Dedifferentiated amniotic fluid mesenchymal stem cell (primary cell): Measurements from ENCODE around the gene RBPMS2.

ENCODE experiments used
- DNase-seq: peaks from one replicate; pipeline ENCODE4 v3.0.0-alpha.2; 2016; ENCODE audit errors: extremely low spot score

RBPMS2 gene

DNA sequence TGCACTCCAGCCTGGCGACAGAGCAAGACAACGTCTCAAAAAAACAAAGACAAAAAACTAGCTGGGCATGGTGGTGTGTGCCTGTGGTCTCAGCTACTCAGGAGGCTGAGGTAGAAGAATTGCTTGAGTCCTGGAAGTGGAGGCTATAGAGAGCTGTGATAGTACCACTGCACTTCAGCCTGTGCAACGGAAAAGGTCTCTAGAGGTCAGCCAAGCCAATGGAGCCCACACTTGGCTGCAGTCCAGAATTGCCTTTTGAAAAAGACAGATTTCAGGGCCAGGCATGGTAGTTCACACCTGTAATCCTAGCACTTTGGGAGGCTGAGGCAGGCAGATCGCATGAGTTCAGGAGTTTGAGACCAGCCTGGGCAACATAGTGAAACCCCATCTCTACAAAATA lies 8.4 kb upstream of the RBPMS2 start:
- DNase-seq: no peak

DNA sequence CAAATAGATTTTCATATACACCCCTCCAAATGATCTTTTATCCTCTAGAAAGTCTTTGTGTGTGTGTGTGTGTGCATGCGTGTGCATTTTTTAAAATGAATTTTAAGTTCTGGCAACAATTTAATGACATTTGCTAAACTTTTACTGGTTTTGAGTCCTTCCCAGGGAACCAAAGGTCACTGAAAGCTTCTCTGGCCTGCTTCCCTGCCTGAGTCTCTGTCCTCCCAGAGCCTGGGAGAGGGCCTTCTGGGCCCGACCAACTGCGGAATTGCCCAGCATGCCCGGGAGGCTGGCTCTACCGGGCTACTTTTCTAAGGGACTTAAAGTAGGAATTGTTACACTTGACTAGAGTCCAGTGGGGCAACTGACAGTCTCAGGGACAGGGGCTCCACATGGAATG lies 7.4 kb upstream of the RBPMS2 start:
- no peak for DNase-seq

DNA sequence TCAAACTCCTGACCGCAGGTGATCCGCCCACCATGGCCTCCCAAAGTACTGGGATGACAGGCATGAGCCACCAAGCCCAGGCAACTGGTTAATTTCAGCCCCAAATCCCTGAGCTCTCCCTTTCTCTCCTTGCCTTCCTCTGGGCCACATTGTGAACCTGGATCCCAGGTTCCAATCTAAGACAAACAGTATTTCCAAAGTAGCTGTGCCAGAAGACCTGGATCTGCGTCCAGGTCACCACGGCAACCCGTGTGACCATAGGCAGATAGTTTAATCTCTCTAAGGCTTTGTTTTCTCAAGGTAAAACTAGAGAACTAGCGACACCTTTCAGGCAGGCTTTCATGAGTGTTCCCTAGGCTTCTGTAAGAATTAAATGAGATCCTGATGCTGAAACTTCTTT lies 5.9 kb upstream of the RBPMS2 start:
- DNase-seq: no peak

DNA sequence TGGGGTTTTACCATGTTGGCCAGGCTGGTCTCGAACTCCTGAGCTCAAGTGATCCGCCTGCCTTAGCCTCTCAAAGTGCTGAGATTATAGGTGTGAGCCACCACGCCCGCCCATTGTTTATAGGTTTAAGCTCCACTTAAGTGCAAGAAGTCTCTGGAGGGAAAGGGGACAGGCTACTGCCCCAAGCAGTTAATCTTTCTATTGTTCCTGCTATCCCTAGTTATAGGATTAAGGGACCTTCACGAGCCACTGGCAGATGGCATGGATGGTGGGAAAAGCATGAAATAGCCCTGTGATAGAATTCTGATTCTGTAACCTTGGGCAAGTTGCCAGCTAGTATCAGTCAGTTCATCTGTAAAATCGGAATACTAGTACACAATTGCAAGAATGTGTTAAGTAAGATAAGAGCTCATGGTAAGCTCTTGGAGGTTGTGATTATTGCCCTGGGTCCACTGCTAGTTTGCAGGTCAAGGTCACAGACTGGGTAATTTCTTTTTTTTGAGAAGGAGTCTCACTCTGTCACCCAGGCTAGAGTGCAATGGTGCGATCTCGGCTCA lies 5.3 kb upstream of the RBPMS2 start:
- no peak for DNase-seq

DNA sequence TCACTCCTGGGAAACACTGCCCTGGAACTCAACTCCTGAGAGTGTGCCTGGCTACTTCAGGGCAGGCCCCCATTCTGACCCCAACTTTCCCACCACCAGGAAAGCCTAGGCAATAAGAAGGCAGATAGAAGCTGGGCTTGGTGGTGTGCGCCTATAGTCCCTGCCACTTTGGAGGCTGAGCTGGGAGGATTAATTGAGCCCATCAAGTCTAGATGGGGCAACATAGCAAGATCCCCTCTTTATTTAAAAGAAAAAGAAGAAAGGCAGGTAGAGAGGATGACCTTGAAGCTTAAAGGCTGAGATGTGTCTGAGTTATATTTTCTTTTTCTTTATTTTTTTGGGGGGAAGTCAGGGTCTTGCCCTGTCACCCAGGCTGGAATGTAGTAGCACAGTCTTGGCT lies 4.2 kb upstream of the RBPMS2 start:
- DNase-seq: no peak

DNA sequence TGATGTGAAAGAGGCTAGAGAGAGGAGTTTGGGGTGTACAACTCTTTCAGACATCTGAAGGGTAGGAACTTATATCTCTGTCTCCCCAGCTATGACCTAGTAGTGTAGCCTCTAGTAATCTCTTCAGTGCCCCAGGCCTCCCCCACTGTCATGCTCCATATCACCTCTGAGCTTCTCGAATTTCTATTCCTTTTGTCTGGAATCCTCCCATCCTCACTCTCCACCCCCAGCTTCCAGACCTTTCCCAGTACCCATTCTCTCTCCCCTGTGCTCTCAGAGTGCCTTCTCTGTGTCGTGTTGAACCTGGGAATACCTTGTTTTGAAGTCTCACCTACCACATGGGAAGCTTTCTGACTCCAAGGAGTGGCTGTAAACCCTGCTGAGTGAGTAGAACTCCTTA lies 3.6 kb upstream of the RBPMS2 start:
- no peak for DNase-seq

DNA sequence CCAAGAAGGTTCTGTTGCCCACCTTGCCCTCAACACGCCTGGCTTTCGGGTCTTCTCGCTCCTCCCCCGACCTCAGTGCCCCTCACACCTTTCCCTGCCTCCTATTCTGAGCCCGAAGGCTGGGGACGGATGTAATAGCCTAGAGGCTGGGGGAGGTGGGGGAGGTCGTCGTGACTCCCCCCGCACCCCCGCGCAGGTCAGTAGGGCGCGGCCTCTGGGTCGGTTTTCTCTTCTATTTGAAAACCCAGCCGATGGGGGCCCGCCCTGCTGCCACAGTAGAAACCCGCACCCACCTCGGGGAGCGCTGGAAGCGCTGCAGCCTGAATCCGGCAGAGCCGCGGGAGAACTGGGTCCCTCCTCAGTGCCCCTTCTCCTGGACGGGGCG lies 1.0 kb upstream of the RBPMS2 start:
- DNase-seq: no peak

DNA sequence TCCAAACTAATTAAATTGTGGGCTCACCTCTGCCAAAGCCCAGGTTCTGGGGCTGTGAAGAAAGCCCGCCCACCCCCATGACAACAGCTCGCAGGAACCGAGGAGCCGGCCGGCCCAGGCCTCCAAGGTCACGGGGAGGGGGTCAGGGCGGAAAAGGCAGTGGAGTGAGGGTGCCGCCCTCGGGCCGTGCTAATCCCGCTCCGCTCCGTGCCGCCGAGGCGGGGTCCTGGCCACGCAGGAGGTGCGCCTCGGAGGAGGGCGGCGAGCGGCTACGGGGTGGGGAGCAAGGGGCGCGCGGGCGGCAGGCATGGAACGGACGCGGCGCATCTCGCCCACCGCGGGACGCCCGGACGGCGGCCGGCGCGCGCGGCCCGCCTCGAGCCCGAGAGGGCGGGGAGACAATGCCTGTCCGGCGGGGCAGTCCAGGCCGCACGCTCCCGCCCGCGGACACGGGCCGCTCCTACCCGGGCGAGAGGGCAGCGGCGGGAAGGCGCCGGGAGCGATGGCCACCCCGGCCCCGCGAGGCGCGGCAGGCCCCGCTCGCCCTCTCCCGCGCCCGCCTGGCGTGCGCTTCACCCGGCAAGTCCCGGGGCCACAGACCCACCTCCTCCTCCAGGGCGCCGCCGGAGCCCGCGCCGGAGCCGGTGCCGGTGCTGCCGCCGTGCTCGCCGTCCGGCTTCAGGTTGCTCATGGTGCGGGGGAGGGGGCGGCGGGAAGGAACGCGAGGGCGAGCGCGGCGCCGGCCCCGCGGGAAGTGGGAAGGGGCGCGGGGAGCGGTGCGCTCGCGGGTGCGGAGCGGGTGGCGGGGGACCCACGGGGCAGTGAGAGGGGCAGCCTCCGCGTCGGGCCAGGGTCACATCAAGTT lies 528 bp downstream of the RBPMS2 start:
- DNase-seq: no peak

DNA sequence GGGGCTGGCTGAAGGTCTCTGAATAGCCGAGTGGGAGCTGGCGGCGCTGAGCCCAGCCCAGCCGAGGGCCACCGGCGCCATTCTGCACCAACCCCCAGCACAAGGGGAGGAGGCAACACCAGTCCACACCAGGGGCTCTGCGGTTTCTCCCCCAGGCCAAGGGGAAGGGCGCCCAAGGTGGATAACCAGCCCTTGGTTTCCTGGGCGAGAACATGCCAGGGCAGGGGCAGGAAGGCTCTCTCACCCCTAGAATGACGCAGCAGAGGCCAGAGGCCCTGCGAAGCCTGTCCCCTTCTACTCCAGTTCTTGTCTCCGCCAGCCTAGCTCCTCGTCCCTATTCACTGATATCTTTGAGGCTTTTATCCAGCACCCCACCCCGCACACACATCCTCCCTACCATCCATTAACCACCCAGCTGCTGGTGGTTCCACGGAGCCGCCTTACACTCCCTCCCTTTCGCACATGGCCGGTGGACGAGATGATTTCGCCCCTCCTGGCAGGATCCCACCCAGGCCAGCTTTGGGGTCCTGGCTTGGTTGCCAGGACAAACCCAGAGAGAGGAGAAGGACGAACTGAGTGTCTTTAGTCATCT lies 1.3 kb downstream of the RBPMS2 start:
- DNase-seq: no peak

DNA sequence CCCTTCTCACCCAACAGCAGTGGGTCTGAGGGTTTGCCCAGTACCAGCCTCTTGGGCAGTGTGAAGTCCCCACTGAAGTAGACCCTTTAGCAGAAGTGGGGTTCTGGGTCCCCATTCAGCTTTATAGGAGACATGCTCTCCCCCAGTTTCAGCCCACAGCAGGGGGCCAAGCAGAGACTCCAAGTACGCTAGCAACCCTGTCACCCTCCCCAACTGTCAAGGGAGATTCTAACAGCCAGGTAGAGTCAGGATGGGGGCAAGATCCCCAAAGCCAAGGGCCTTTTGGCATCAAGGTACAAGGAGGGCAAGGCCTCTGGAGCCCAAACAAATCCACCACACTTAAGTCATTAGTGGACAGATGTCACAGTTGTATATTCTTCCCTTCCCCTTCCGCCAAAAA lies 1.8 kb downstream of the RBPMS2 start:
- no peak for DNase-seq

DNA sequence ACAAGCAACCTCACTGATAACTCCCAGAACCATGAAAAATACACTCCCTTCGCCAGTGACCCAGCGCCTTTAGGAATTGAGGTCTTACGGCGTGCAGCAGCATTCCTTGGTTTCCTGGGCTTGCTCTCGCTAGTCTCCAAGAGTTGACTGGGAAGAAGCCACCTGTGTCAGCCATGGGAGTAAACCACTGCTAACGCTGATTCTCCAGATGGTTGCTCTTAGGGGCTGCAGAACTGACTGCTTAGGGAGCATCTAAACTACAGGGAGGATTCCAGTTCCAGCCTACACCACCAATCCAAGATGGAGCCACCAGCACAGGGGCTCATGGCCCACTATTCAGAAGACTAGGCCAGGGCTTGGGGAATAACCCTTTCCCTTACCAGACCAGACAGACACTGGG lies 2.4 kb downstream of the RBPMS2 start:
- DNase-seq: no peak

DNA sequence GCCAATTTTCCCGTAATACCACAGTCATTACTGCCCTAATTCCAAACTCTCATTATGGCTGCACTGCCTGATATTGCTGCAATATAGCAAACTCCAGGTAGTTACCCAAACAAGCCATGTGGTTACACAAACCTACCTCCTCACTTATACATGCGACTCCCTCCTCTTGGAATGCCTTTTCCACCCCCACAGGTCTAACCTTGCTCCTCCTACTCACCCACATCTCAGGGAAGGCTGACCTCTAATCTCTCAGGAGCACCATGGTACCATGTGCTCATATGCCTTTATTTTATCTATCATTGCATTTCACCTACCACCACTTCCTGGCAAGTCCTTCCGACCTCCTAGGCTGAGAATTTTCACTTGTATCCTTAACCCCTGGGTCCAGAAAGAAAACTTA lies 2.9 kb downstream of the RBPMS2 start:
- no peak for DNase-seq

DNA sequence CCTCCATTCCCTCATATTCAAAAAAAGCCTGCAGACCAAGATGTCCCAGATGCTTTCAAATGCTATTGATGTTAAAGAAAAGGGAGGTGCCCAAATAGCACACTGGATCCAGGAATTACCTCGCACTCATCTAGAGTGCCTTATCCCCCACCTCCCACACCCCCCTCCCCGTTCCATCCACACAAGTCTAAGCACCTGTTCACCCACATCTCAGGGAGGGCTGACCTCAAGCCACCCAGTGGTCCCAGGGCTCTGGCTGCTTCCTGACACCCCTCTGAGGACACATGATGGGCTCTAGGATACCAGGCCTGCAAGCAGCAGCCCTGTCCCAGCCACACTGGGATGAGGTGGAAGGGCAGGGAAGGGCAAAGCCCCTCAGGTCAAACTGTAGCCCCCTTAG lies 4.8 kb downstream of the RBPMS2 start:
- DNase-seq: no peak

DNA sequence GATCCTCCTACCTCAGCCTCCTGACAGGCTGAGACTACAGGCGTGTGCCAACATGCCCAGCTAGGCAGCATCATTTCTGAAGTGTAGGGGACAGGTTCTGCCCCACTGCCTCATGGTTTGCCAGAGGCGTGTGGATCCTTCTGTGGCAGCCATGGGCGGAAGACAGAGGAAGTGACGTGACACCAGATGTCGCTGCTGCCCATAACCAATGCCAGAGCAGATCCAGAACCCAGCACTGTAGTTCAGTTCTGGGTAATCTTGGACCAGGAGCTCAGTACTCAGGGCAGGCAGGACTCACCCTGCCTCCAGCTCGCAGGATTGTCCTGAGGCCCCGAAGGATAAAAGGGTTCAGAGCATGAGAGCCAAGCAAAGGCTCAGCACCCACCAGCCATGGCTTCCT lies 8.2 kb downstream of the RBPMS2 start:
- no peak for DNase-seq

DNA sequence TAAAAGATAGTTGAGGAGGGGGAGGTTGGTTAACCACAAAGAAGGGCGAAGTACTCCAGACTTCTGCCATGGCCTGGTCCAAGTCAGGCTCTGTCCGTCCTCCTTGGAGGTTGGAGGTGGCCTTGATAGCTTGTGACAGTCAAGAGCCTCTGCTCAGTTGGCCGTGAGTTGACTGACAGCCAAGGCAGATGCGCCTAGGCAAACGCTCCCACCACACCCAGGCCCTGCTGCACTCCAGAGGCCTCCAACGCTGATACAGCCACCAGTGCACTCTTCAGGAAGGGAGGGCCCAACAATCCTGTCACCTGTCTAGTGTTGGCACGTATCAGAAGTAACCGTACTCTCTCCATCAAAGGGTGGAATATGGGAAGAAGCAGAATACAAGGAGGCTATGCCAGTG lies 9.3 kb downstream of the RBPMS2 start:
- DNase-seq: no peak

DNA sequence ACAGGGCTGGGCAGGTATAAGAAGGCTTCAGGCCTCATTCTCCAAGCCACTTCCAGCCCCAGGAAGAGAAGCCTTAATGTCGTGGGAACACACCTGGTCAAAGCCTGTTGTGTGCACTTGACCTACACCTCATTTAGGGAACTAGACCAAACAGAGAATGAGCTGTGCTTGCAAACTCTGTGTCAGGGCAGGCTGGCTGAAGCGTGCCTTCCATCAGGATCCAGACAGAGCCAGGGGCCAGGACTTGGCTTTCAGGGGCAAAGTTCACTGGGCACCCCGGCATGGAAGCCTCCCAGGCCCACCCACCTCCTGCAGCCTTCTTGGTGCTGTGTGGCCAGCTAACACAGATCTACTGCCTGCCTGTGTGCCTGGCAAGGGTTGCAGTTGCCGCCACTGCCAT lies 11.5 kb downstream of the RBPMS2 start:
- DNase-seq: no peak

DNA sequence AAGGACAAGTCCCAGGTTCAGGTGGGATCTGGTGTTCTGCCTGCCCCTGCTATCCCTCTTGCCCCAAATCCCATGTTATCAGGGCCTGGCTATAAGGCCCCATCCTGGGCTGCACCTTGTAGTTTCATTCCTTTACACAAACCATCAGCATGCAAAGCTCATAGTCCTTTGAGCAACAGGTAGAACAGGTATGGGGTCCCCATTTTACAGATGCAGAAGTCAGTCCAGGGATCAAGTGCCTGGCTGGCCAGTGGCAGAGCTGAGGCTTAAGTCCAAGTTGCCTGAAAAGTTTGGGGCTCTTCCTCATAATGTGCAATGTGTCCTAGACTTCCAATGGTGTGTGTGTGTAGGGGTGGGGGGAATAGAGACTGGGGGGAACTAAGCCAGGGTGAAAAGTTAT lies 11.9 kb downstream of the RBPMS2 start:
- DNase-seq: no peak

DNA sequence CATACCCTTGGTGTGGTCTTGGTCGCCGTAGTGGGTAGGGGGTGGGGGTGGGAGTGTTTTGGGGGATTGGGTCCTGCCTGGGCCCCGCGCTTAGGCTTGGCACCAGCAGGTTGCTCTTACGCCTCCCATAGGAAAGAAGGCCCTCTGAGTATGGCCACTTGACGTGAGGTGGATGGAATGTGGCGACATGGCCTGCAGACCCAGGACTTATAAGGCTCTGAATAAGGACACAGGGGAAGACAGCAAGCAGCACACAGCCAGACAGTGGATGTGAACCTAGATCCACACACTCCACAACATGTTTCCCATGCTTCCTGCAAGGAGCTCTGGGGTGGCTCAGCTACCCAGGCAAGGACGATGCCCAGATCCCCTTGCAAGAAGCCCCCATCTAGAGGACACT lies 12.4 kb downstream of the RBPMS2 start:
- DNase-seq: no peak

DNA sequence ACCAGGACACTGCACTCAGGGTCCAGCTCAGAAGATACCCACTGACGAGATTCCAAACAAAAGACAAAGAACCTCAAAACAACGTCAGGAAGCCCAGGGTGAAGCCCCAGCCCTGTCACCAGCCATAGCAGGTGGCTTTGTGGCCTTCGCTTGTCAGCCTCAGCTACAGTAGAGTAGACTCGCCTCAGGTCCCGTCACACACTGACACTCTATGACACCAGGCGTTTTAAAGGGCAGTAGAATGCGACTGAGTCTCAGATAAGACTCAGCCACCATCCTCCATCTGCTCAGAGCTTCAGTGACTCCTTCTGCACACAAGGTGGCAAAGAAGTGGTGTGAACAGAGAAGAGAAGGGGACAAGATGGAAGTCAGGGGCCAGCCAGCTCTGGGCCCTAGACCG lies 12.8 kb downstream of the RBPMS2 start:
- no peak for DNase-seq

DNA sequence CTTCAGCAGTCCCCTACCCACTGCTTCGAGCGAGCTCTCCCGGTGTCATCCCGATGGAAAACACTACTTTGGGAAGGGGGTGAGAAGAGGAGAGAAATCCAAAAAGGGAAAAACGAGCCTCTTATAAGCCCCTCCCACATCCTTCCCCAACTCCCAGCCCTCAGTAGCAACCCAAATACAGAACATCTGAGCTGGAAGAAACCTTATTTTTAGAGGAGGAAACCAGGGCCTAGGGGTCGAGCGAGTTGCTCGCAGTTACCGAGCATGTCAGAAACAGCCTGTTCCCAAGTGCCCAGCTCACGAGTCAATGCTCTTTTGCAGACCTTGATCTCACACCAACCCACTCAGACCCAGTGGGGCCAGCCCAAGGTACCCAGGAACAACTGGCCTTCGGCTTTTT lies 14.2 kb downstream of the RBPMS2 start:
- no peak for DNase-seq

DNA sequence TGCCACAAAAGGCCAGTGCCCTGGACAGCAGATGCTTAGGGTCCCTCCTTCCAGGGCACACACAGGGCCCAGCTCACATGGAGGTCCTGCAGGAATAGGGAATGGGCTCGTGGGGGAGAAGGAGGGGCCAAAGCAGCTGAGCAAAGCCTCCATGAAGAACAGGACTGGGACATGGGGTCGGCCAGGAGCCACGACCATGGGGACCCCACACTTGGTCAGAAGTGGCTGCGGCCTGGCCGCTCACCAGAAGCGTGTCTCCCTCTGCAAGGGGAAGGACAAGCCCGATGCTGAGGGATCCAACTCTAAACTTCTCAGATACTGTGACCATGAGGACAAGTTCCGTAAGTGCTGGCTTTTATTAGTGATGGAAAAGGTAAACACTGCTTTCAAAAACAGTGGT lies 15.3 kb downstream of the RBPMS2 start:
- no peak for DNase-seq

DNA sequence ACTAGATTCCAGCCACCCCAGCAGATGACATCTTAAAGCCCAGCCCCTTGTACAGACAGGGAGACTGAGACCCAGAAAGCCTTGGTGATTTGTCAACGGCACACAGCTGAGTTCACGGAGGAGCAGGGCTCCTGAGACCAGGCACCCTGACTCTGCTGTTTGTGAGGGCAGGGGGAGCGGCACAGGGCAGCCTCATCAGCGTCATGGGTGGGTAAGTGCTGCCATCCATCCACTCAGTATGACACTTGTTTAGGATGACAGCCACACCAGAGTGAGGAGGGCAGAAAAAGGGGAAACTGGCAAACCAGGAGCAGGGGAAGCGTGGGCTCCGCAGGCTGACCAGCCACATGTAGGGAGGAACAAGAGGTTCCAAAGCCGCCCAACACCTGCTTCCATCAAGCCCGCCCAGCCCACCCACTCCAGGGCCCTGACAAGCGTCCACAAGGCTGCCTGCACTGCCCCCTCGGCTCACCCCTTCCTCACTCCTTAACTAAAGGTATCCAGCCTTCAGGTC lies 19.9 kb downstream of the RBPMS2 start:
- no peak for DNase-seq
